K562 (cell line): ENCODE results near the gene RAB14. TPM values are rescaled to one million over a fixed set of nuclear protein-coding genes. Genes with fewer than 3 reads are reported as not detected.

ENCODE experiments used
- BRF2 ChIP-seq: IDR thresholded peaks from 3 replicates; pipeline ENCODE4 v1.6.1; 2011; ENCODE audit warnings: borderline replicate concordance, mild to moderate bottlenecking; ENCODE audit not compliant: insufficient read length, insufficient read depth
- CBFA2T2 ChIP-seq: fragments of 450-650 bp; conservative IDR thresholded peaks from 2 replicates; pipeline ENCODE4 v1.6.1; 2017; ENCODE audit warnings: mild to moderate bottlenecking
- CUX1 ChIP-seq: fragments of 200-800 bp; sonication (Bioruptor generic); IDR thresholded peaks from 2 replicates; pipeline ENCODE4 v1.6.1; 2016; ENCODE audit warnings: missing genetic modification characterization, missing compliant biosample characterization
- E2F3 ChIP-seq: fragments of 250-450 bp; sonication (Bioruptor Pico); IDR thresholded peaks from 2 replicates; pipeline ENCODE4 v1.4.0; 2020; ENCODE audit warnings: mild to moderate bottlenecking
- ETV5 ChIP-seq: sonication (generic); formaldehyde crosslinking; IDR thresholded peaks from 2 replicates; pipeline ENCODE4 v1.4.0; 2020; ENCODE audit warnings: low read depth, mild to moderate bottlenecking, missing genetic modification reagents
- GATA2 ChIP-seq: sonication (generic); formaldehyde crosslinking; IDR thresholded peaks from 2 replicates; pipeline ENCODE4 v1.4.0; 2020; ENCODE audit warnings: mild to moderate bottlenecking, missing genetic modification reagents
- ID3 ChIP-seq, 2 experiments: fragments of 250-450 bp in 1 of 2; fragments of 450-650 bp in 1 of 2; sonication (Bioruptor Pico) in 1 of 2; IDR thresholded peaks; 2 replicates each; pipeline versions ENCODE4 v1.6.1 to v1.8.0; 2016 to 2021; ENCODE audit warnings: mild to moderate bottlenecking in 2 of 2, moderate library complexity in 2 of 2, missing compliant biosample characterization in 1 of 2, missing genetic modification characterization in 1 of 2
- LARP7 ChIP-seq: fragments of 450-650 bp; IDR thresholded peaks from 2 replicates; pipeline ENCODE4 v1.6.1; 2016
- MAFF ChIP-seq: IDR thresholded peaks from 2 replicates; pipeline ENCODE4 v1.6.1; 2012; ENCODE audit warnings: low read length, improper control_type of control experiment
- MNT ChIP-seq, 2 experiments: fragments of 450-650 bp; conservative IDR thresholded peaks; 2 replicates each; pipeline ENCODE4 v1.6.1; 2017; ENCODE audit warnings: mild to moderate bottlenecking in 2 of 2, moderate library complexity in 2 of 2
- TCF3 ChIP-seq: sonication (generic); formaldehyde crosslinking; IDR thresholded peaks from 2 replicates; pipeline ENCODE4 v1.4.0; 2020; ENCODE audit warnings: mild to moderate bottlenecking, missing genetic modification reagents
- TFAM ChIP-seq: fragments of 250-450 bp; sonication (Bioruptor Pico); conservative IDR thresholded peaks from 2 replicates; pipeline ENCODE4 v1.5.0; 2021; ENCODE audit warnings: mild to moderate bottlenecking, moderate library complexity
- ZNF280A ChIP-seq: fragments of 450-650 bp; IDR thresholded peaks from 2 replicates; pipeline ENCODE4 v1.6.1; 2018; ENCODE audit warnings: mild to moderate bottlenecking, low read depth; ENCODE audit not compliant: partially characterized antibody
- ZNF551 ChIP-seq: fragments of 250-450 bp; sonication (Bioruptor Pico); IDR thresholded peaks from 2 replicates; pipeline ENCODE4 v1.5.0; 2021; ENCODE audit warnings: mild to moderate bottlenecking, moderate library complexity
- ZNF76 ChIP-seq: fragments of 250-450 bp; sonication (Bioruptor Pico); IDR thresholded peaks from 2 replicates; pipeline ENCODE4 v1.4.0; 2020; ENCODE audit warnings: mild to moderate bottlenecking, moderate library complexity, borderline replicate concordance
- polyA plus RNA-seq, 8 experiments: library from polyadenylated mRNA; depleted of rRNA in 4 of 8; stranded (reverse) in 5 of 8; unstranded in 3 of 8; fragments of >200 nt; fragmentation: Nextera tagmentation in 2 of 8; fragmentation: Illumina TruSeq in 1 of 8; extraction: Ambion mirVana in 2 of 8; extraction: Trizol in 1 of 8; gene quantifications; 2 replicates each; pipeline versions ENCODE4 v1.2.1 to v1.2.3, GENCODE V29; 2011 to 2014; ENCODE audit warnings: inconsistent platforms in 1 of 8, missing spikeins in 1 of 8
- total RNA-seq, 7 experiments: library from RNA; depleted of rRNA in 6 of 7; stranded (reverse); fragments of >200 nt in 6 of 7; fragmentation: Illumina TruSeq in 2 of 7; extraction: Trizol in 2 of 7; gene quantifications; 2 replicates each; pipeline versions ENCODE4 v1.2.1 to v1.2.3, GENCODE V29; 2011 to 2021; ENCODE audit warnings: low replicate concordance in 1 of 7

RAB14 gene
- total and polyA plus RNA-seq, 9 of the 15 experiments (the other 6 are each of a cell fraction or from before 2014, with no cell fraction given): 10.3 to 41.8 (median 20.9) TPM

GRCh38 chr9:121233906-121234831 lies 32.5 kb upstream of the RAB14 start (continued):
- TF ChIP-seq ZNF280A: no peak
- peak; percentile 92 for TF ChIP-seq ETV5
- no peak for TF ChIP-seq CUX1 (CRISPR knock-in tag)
- peak; percentile 67 for TF ChIP-seq TCF3 (CRISPR knock-in tag)
- no peak for TF ChIP-seq LARP7
- peak; percentile 51; the same call in 1 of the 2 replicates for TF ChIP-seq CBFA2T2
- peak; percentile 61 for TF ChIP-seq MAFF
- TF ChIP-seq ID3 (CRISPR knock-in tag; IDR thresholded peaks at IDR 0.05): no peak
- TF ChIP-seq ID3 (tag; IDR thresholded peaks at IDR 0.05): peak; percentile 49; the same call in 1 of the 2 replicates
- no peak for TF ChIP-seq TFAM (CRISPR knock-in tag)
- TF ChIP-seq ZNF76 (CRISPR knock-in tag): no peak
- TF ChIP-seq GATA2: no peak
- no peak for TF ChIP-seq BRF2
- 0 out of 4 replicates have a peak, but pooled peaks of 1 of the 2 experiments have one; percentile 28 for TF ChIP-seq MNT (conservative IDR thresholded peaks at IDR 0.05)
- TF ChIP-seq E2F3: no peak
- TF ChIP-seq ZNF551 (CRISPR knock-in tag): no peak
